Neural cell (in vitro differentiated cells): ENCODE results near the gene SPRED1. TPM values are rescaled to one million over a fixed set of nuclear protein-coding genes. Genes with fewer than 3 reads are reported as not detected.

Experiments used
- H2AFZ ChIP-seq: fragments of 200-600, 300-800 bp; sonication (generic), shearing (Covaris generic); 2 replicates; pipeline ENCODE4 v1.6.0; 2014; ENCODE audit warnings: low read depth, mild to moderate bottlenecking, antibody characterized with exemption, low read length, moderate library complexity
- H3F3A ChIP-seq: fragments of 200-600 bp; shearing (Covaris generic); 2 replicates; pipeline ENCODE4 v1.6.1; 2016; ENCODE audit warnings: mild to moderate bottlenecking, moderate library complexity, mixed read lengths, antibody characterized with exemption, low read length; ENCODE audit not compliant: insufficient read depth, poor library complexity, severe bottlenecking
- H3K27ac ChIP-seq: fragments of 200-600, 300-800 bp; sonication (generic), shearing (Covaris generic); 2 replicates; pipeline ENCODE4 v1.5.1; 2014; ENCODE audit warnings: mild to moderate bottlenecking, low read length, moderate library complexity
- H3K27me3 ChIP-seq: fragments of 300-800, 200-600 bp; sonication (generic), shearing (Covaris generic); 2 replicates; pipeline ENCODE4 v1.6.0; 2014; ENCODE audit warnings: mild to moderate bottlenecking, low read depth, low read length, moderate library complexity; ENCODE audit not compliant: insufficient read depth
- H3K36me3 ChIP-seq: fragments of 300-800, 200-600 bp; sonication (generic), shearing (Covaris generic); 2 replicates; pipeline ENCODE4 v1.5.1; 2014; ENCODE audit warnings: mild to moderate bottlenecking, antibody characterized with exemption, low read length, moderate library complexity; ENCODE audit not compliant: insufficient read depth
- H3K4me2 ChIP-seq: fragments of 300-800, 200-600 bp; sonication (generic), shearing (Covaris generic); 2 replicates; pipeline ENCODE4 v1.6.0; 2014; ENCODE audit warnings: mild to moderate bottlenecking, low read length
- H3K4me3 ChIP-seq: fragments of 300-800, 200-600 bp; sonication (generic), shearing (Covaris generic); 2 replicates; pipeline ENCODE4 v1.5.1; 2014; ENCODE audit warnings: mild to moderate bottlenecking, low read length, moderate library complexity
- H3K79me2 ChIP-seq: fragments of 200-600 bp; shearing (Covaris generic); replicated peaks from 2 replicates; pipeline ENCODE4 v1.6.0; 2014; ENCODE audit warnings: mild to moderate bottlenecking, low read length, moderate library complexity; ENCODE audit not compliant: insufficient read depth
- H3K9ac ChIP-seq: fragments of 300-800, 200-600 bp; sonication (generic), shearing (Covaris generic); 2 replicates; pipeline ENCODE4 v1.6.1; 2016; ENCODE audit warnings: mild to moderate bottlenecking, low read length, mixed read lengths
- H3K9me2 ChIP-seq: fragments of 200-600 bp; shearing (Covaris generic); 2 replicates; pipeline ENCODE4 v1.6.1; 2016; ENCODE audit warnings: mild to moderate bottlenecking, low read length, mixed read lengths; ENCODE audit not compliant: insufficient read depth
- H3K9me3 ChIP-seq: fragments of 200-600, 300-800 bp; sonication (generic), shearing (Covaris generic); 2 replicates; pipeline ENCODE4 v1.6.1; 2016; ENCODE audit warnings: mild to moderate bottlenecking, mixed run types, low read length, moderate library complexity, mixed read lengths
- H4K20me1 ChIP-seq: fragments of 200-600 bp; shearing (Covaris generic); 2 replicates; pipeline ENCODE4 v1.6.1; 2016; ENCODE audit warnings: mild to moderate bottlenecking, mixed run types; ENCODE audit not compliant: insufficient read depth
- EP300 ChIP-seq: fragments of 450-650 bp; conservative IDR thresholded peaks from 2 replicates; pipeline ENCODE4 v1.6.1; 2014; ENCODE audit warnings: antibody characterized with exemption, mild to moderate bottlenecking, moderate library complexity; ENCODE audit not compliant: poor library complexity, severe bottlenecking
- EZH2 ChIP-seq: fragments of 200-600, 300-800 bp; shearing (Covaris generic), sonication (generic); IDR thresholded peaks from 2 replicates; pipeline ENCODE4 v1.6.1; 2014; ENCODE audit warnings: antibody characterized with exemption, low read length, borderline replicate concordance, mild to moderate bottlenecking; ENCODE audit not compliant: insufficient read depth, poor library complexity, severe bottlenecking
- MXI1 ChIP-seq: fragments of 450-650 bp; conservative IDR thresholded peaks from 2 replicates; pipeline ENCODE4 v1.6.1; 2014; ENCODE audit warnings: antibody characterized with exemption, mild to moderate bottlenecking; ENCODE audit not compliant: poor library complexity, severe bottlenecking
- POLR2AphosphoS5 ChIP-seq: IDR thresholded peaks from 2 replicates; pipeline ENCODE4 v1.6.1; 2012
- RAD21 ChIP-seq: fragments of 450-650 bp; conservative IDR thresholded peaks from 2 replicates; pipeline ENCODE4 v1.6.1; 2014; ENCODE audit warnings: antibody characterized with exemption, mild to moderate bottlenecking, moderate library complexity
- SMC3 ChIP-seq: fragments of 450-650 bp; conservative IDR thresholded peaks from 2 replicates; pipeline ENCODE4 v1.6.1; 2014; ENCODE audit warnings: antibody characterized with exemption, mild to moderate bottlenecking, moderate library complexity; ENCODE audit not compliant: poor library complexity
- TAF1 ChIP-seq: IDR thresholded peaks from 2 replicates; pipeline ENCODE4 v1.6.1; 2012; ENCODE audit warnings: low read depth
- polyA plus RNA-seq: library from polyadenylated mRNA; depleted of rRNA; stranded (reverse); fragments of >200 nt; gene quantifications from 2 replicates; pipeline ENCODE4 v1.2.3, GENCODE V29; 2014
- TF ChIP-seq, protein P1 (sequence below): IDR thresholded peaks from 2 replicates; pipeline ENCODE4 v1.6.1; 2012; ENCODE audit warnings: borderline replicate concordance
- TF ChIP-seq, protein P2 (sequence below): fragments of 450-650 bp; IDR thresholded peaks from 2 replicates; pipeline ENCODE4 v1.5.1; 2014; ENCODE audit warnings: antibody characterized with exemption, mild to moderate bottlenecking, moderate library complexity; ENCODE audit not compliant: poor library complexity, severe bottlenecking

The SPRED1 gene
- polyA plus RNA-seq, 1 donor from 2014 or later = 12.0 TPM

DNA sequence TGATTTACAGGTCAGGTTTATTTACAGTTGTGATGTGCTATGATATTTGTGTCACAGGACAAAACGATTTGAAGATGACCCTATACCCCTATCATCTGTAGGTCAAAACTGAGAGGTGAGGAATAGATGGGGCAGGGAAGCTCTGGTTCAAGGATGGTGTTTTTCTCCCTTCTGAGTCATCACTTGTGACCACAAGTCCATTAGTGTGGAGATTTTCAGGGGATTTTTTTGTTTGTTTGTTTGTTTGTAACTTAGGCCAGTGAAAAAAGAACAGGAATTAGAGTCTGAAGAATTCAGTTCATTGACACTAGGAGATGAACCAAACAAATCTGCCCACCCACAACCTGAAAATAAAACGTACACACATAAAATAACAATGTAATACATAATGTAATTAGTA is 138.6 kb downstream of the SPRED1 start:
- no peaks in the 10 kb centered on the region for H4K20me1 ChIP-seq
- H3K9ac ChIP-seq = no peak overlapping the region
- H2AFZ ChIP-seq = no peak overlapping the region
- H3K9me2 ChIP-seq = no peaks in the 10 kb centered on the region
- H3K36me3 ChIP-seq = no peaks in the 10 kb centered on the region
- no peaks in the 10 kb centered on the region for H3K27me3 ChIP-seq
- no peak overlapping the region for H3K27ac ChIP-seq
- no peaks in the 10 kb centered on the region for H3K79me2 ChIP-seq
- H3F3A ChIP-seq = no peaks in the 10 kb centered on the region
- no peak overlapping the region for H3K4me3 ChIP-seq
- H3K9me3 ChIP-seq = no peaks in the 10 kb centered on the region
- TF ChIP-seq EP300 (no peak), MXI1 (no peak), TAF1 (no peak), POLR2AphosphoS5 (no peak), SMC3 (no peak), RAD21 (no peak), EZH2 (no peak)
- TF ChIP-seq, protein P1, sequence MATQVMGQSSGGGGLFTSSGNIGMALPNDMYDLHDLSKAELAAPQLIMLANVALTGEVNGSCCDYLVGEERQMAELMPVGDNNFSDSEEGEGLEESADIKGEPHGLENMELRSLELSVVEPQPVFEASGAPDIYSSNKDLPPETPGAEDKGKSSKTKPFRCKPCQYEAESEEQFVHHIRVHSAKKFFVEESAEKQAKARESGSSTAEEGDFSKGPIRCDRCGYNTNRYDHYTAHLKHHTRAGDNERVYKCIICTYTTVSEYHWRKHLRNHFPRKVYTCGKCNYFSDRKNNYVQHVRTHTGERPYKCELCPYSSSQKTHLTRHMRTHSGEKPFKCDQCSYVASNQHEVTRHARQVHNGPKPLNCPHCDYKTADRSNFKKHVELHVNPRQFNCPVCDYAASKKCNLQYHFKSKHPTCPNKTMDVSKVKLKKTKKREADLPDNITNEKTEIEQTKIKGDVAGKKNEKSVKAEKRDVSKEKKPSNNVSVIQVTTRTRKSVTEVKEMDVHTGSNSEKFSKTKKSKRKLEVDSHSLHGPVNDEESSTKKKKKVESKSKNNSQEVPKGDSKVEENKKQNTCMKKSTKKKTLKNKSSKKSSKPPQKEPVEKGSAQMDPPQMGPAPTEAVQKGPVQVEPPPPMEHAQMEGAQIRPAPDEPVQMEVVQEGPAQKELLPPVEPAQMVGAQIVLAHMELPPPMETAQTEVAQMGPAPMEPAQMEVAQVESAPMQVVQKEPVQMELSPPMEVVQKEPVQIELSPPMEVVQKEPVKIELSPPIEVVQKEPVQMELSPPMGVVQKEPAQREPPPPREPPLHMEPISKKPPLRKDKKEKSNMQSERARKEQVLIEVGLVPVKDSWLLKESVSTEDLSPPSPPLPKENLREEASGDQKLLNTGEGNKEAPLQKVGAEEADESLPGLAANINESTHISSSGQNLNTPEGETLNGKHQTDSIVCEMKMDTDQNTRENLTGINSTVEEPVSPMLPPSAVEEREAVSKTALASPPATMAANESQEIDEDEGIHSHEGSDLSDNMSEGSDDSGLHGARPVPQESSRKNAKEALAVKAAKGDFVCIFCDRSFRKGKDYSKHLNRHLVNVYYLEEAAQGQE = no peak
- TF ChIP-seq, protein P2, sequence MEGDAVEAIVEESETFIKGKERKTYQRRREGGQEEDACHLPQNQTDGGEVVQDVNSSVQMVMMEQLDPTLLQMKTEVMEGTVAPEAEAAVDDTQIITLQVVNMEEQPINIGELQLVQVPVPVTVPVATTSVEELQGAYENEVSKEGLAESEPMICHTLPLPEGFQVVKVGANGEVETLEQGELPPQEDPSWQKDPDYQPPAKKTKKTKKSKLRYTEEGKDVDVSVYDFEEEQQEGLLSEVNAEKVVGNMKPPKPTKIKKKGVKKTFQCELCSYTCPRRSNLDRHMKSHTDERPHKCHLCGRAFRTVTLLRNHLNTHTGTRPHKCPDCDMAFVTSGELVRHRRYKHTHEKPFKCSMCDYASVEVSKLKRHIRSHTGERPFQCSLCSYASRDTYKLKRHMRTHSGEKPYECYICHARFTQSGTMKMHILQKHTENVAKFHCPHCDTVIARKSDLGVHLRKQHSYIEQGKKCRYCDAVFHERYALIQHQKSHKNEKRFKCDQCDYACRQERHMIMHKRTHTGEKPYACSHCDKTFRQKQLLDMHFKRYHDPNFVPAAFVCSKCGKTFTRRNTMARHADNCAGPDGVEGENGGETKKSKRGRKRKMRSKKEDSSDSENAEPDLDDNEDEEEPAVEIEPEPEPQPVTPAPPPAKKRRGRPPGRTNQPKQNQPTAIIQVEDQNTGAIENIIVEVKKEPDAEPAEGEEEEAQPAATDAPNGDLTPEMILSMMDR = no peak
- H3K4me2 ChIP-seq = no peak overlapping the region

DNA sequence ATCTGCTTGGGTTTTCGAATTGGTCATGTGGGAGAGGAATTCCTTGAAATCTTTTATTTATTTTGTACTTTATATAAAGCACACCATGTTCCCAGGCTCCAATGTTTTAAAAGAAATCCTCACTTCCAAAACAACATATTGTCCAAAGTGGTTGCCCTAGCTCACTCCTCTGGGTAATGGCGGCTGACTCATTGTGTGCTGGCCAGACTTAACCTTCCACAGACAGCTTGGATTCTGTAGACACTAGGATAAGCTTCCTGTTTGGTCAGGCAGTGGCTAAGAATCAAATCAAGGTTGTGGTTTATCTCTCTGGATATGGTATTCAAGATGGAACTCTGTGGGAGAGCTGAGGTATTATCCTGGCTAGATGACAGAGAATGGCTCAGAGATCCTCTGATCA is 145.5 kb downstream of the SPRED1 start:
- H3K9me3 ChIP-seq = no peaks in the 10 kb centered on the region
- H3F3A ChIP-seq = no peaks in the 10 kb centered on the region
- TF ChIP-seq TAF1 (no peak), SMC3 (no peak), MXI1 (no peak), POLR2AphosphoS5 (no peak)
- H3K27ac ChIP-seq = no peak overlapping the region
- no peaks in the 10 kb centered on the region for H4K20me1 ChIP-seq
- no peaks in the 10 kb centered on the region for H3K9me2 ChIP-seq
- no peak overlapping the region for H3K4me2 ChIP-seq
- H3K9ac ChIP-seq = no peak overlapping the region
- no peaks in the 10 kb centered on the region for H3K27me3 ChIP-seq
- H2AFZ ChIP-seq = no peak overlapping the region
- H3K36me3 ChIP-seq = no peaks in the 10 kb centered on the region
- no peaks in the 10 kb centered on the region for H3K79me2 ChIP-seq
- H3K4me3 ChIP-seq = no peak overlapping the region

DNA sequence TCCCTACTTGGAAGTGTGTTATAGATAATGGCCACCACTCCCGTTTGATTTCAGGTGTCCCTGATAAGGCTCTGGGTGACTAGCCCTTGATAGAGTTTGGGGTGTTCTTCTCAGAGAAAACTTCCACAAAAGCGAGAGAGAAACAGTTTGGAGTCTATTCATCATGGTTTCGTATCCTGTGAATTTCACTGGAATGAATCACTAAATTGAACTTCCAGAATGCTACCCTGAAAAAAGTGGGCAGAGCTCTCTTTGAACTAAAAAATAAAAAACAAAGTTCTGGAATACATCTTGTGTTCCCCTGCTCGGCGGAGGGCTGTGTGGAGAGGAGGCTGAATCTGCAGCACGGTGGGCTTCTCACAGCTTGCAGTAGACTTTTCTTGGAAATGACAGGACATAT is 148.5 kb downstream of the SPRED1 start:
- no peak overlapping the region for H3K4me2 ChIP-seq
- no peak overlapping the region for H3K4me3 ChIP-seq

More for the DNA sequence above, 148.5 kb downstream of the SPRED1 start:
- Histone ChIP-seq H3K9ac (no peak overlapping the region), H3K27ac (no peak overlapping the region), H3F3A (no peaks in the 10 kb centered on the region), H3K36me3 (no peaks in the 10 kb centered on the region), H3K79me2 (no peaks in the 10 kb centered on the region), H3K27me3 (no peaks in the 10 kb centered on the region), H3K9me2 (no peaks in the 10 kb centered on the region), H4K20me1 (no peaks in the 10 kb centered on the region), H2AFZ (no peak overlapping the region), H3K9me3 (no peaks in the 10 kb centered on the region)
- TF ChIP-seq EP300 = no peak
- no peak for TF ChIP-seq MXI1
- TF ChIP-seq, protein P2 = no peak
- TF ChIP-seq TAF1 = no peak
- TF ChIP-seq RAD21 = no peak
- TF ChIP-seq, protein P1 = no peak
- no peak for TF ChIP-seq SMC3
- TF ChIP-seq EZH2 = no peak
- TF ChIP-seq POLR2AphosphoS5 = no peak
